HepG2 (cell line): ENCODE measurements around the gene LRRC25. TPM values are rescaled to one million over a fixed set of nuclear protein-coding genes. Genes with fewer than 3 reads are reported as not detected.

Experiments
- ARNTL ChIP-seq: sonication (generic); formaldehyde crosslinking; IDR thresholded peaks from 2 replicates; pipeline ENCODE4 v1.4.0; 2020; ENCODE audit warnings: mild to moderate bottlenecking, missing genetic modification reagents
- CEBPB ChIP-seq: IDR thresholded peaks from 2 replicates; pipeline ENCODE4 v1.6.1; 2011; ENCODE audit warnings: low read depth, low read length, improper control_type of control experiment, borderline replicate concordance
- ISX ChIP-seq: sonication (generic); formaldehyde crosslinking; conservative IDR thresholded peaks from 2 replicates; pipeline ENCODE4 v1.5.0; 2020; ENCODE audit warnings: missing genetic modification reagents
- MEIS1 ChIP-seq: sonication (generic); formaldehyde crosslinking; IDR thresholded peaks from 2 replicates; pipeline ENCODE4 v1.9.0; 2021; ENCODE audit warnings: mild to moderate bottlenecking, missing genetic modification reagents, moderate library complexity, borderline replicate concordance
- MEIS2 ChIP-seq: sonication (generic); formaldehyde crosslinking; IDR thresholded peaks from 2 replicates; pipeline ENCODE4 v1.9.0; 2021; ENCODE audit warnings: mild to moderate bottlenecking, missing genetic modification reagents
- MIER2 ChIP-seq: IDR thresholded peaks from 2 replicates; pipeline ENCODE4 v1.6.1; 2016; ENCODE audit warnings: missing biosample characterization, missing genetic modification reagents
- MXI1 ChIP-seq: IDR thresholded peaks from 3 replicates; pipeline ENCODE4 v1.6.1; 2012; ENCODE audit warnings: low read depth, low read length, inconsistent platforms, borderline replicate concordance
- NCOA2 ChIP-seq: sonication (generic); formaldehyde crosslinking; IDR thresholded peaks from 2 replicates; pipeline ENCODE4 v1.8.0; 2022; ENCODE audit warnings: inconsistent platforms
- NFKBIZ ChIP-seq: IDR thresholded peaks from 2 replicates; pipeline ENCODE4 v1.6.1; 2018; ENCODE audit warnings: missing genetic modification reagents, missing compliant biosample characterization
- PRDM15 ChIP-seq: sonication (generic); formaldehyde crosslinking; IDR thresholded peaks from 2 replicates; pipeline ENCODE4 v1.4.0; 2020; ENCODE audit warnings: missing genetic modification reagents
- SALL1 ChIP-seq: sonication (generic); formaldehyde crosslinking; IDR thresholded peaks from 2 replicates; pipeline ENCODE4 v1.8.0; 2022; ENCODE audit warnings: mild to moderate bottlenecking, missing genetic modification reagents
- SMYD3 ChIP-seq: sonication (generic); formaldehyde crosslinking; IDR thresholded peaks from 2 replicates; pipeline ENCODE4 v1.8.1; 2023; ENCODE audit warnings: mild to moderate bottlenecking, missing genetic modification reagents
- SRSF9 ChIP-seq: fragments of 200-400 bp; formaldehyde crosslinking; IDR thresholded peaks from 2 replicates; pipeline ENCODE4 v1.6.1; 2018; ENCODE audit warnings: borderline replicate concordance, mild to moderate bottlenecking, low read depth, low read length; ENCODE audit not compliant: insufficient read depth, poor library complexity, severe bottlenecking
- ZBTB10 ChIP-seq: sonication (generic); formaldehyde crosslinking; IDR thresholded peaks from 2 replicates; pipeline ENCODE4 v1.4.0; 2020; ENCODE audit warnings: missing genetic modification reagents, borderline replicate concordance
- ZBTB46 ChIP-seq: sonication (generic); formaldehyde crosslinking; IDR thresholded peaks from 2 replicates; pipeline ENCODE4 v1.4.0; 2020; ENCODE audit warnings: mild to moderate bottlenecking, missing genetic modification reagents, borderline replicate concordance
- ZMYM3 ChIP-seq: sonication (generic); formaldehyde crosslinking; IDR thresholded peaks from 2 replicates; pipeline ENCODE4 v1.5.1; 2020; ENCODE audit warnings: mild to moderate bottlenecking, missing genetic modification reagents
- ZNF20 ChIP-seq: sonication (generic); formaldehyde crosslinking; IDR thresholded peaks from 2 replicates; pipeline ENCODE4 v1.4.0; 2020; ENCODE audit warnings: mild to moderate bottlenecking, moderate library complexity, missing genetic modification reagents
- ZNF232 ChIP-seq: sonication (generic); formaldehyde crosslinking; IDR thresholded peaks from 2 replicates; pipeline ENCODE4 v1.4.0; 2020; ENCODE audit warnings: missing genetic modification reagents, borderline replicate concordance
- ZNF263 ChIP-seq: sonication (generic); formaldehyde crosslinking; IDR thresholded peaks from 2 replicates; pipeline ENCODE4 v1.4.0; 2020; ENCODE audit warnings: missing genetic modification reagents
- ZNF282 ChIP-seq: fragments of 450-650 bp; IDR thresholded peaks from 2 replicates; pipeline ENCODE4 v1.6.1; 2018; ENCODE audit not compliant: partially characterized antibody
- ZNF3 ChIP-seq: IDR thresholded peaks from 2 replicates; pipeline ENCODE4 v1.7.0; 2017; ENCODE audit warnings: inconsistent platforms
- polyA plus RNA-seq, 8 experiments: library from polyadenylated mRNA; depleted of rRNA in 3 of 8; stranded (reverse) in 7 of 8; unstranded in 1 of 8; fragments of >200 nt; fragmentation: Illumina TruSeq in 4 of 8; extraction: Trizol in 4 of 8; gene quantifications; 2 replicates each; pipeline versions ENCODE4 v1.2.1 to v1.2.3, GENCODE V29; 2011 to 2016; ENCODE audit warnings: low read depth in 4 of 8, missing spikeins in 1 of 8, mixed read lengths in 1 of 8; ENCODE audit not compliant: insufficient read depth in 1 of 8
- total RNA-seq, 5 experiments: library from RNA; depleted of rRNA; stranded (reverse); fragments of >200 nt; fragmentation: Illumina TruSeq; extraction: Trizol; gene quantifications; 2 replicates each; pipeline ENCODE4 v1.2.3, GENCODE V29; 2016; ENCODE audit warnings: low read depth in 1 of 5

LRRC25 gene
- total and polyA plus RNA-seq, 2 of the 13 experiments (the other 11 are each of a cell fraction or from before 2014, with no cell fraction given): 0.13 to 0.53 TPM

- TF ChIP-seq NCOA2 (CRISPR knock-in tag): peak; percentile 96
- TF ChIP-seq MEIS2 (CRISPR knock-in tag): peak; percentile 45; the same call in 1 of the 2 replicates
- 0 out of 2 replicates have a peak, but pooled peaks have one; percentile 45 for TF ChIP-seq PRDM15
- peak; percentile 38; the same call in 1 of the 2 replicates for TF ChIP-seq MEIS1 (CRISPR knock-in tag)
- TF ChIP-seq CEBPB: peak; percentile 90; the same call in 1 of the 2 replicates
- TF ChIP-seq ZMYM3: peak; percentile 83
- peak; percentile 34; the same call in 1 of the 2 replicates for TF ChIP-seq ZNF263 (CRISPR knock-in tag)
- TF ChIP-seq ZBTB46 (CRISPR knock-in tag): 0 out of 2 replicates have a peak, but pooled peaks have one; percentile 38
- TF ChIP-seq ISX: no peak
- peak; percentile 71; the same call in 1 of the 2 replicates for TF ChIP-seq SMYD3 (CRISPR knock-in tag)
- no peak for TF ChIP-seq ZNF282
- no peak for TF ChIP-seq MXI1
- TF ChIP-seq ZBTB10 (CRISPR knock-in tag): 0 out of 2 replicates have a peak, but pooled peaks have one; percentile 68
- TF ChIP-seq ZNF232: no peak; the same call in 1 of the 2 replicates
- TF ChIP-seq ZNF3 (CRISPR knock-in tag): peak; percentile 92
- no peak for TF ChIP-seq SRSF9
- peak; percentile 85 for TF ChIP-seq NFKBIZ
- peak; percentile 61; the same call in 1 of the 2 replicates for TF ChIP-seq SALL1 (CRISPR knock-in tag)
- TF ChIP-seq ZNF20: no peak
- no peak for TF ChIP-seq MIER2
- TF ChIP-seq ARNTL (CRISPR knock-in tag): peak; percentile 36
Measured at GRCh38 chr19:18364826-18365528, 32.4 kb downstream of the LRRC25 start (continued).
